ENCODE data around the gene ERCC4.

DNA sequence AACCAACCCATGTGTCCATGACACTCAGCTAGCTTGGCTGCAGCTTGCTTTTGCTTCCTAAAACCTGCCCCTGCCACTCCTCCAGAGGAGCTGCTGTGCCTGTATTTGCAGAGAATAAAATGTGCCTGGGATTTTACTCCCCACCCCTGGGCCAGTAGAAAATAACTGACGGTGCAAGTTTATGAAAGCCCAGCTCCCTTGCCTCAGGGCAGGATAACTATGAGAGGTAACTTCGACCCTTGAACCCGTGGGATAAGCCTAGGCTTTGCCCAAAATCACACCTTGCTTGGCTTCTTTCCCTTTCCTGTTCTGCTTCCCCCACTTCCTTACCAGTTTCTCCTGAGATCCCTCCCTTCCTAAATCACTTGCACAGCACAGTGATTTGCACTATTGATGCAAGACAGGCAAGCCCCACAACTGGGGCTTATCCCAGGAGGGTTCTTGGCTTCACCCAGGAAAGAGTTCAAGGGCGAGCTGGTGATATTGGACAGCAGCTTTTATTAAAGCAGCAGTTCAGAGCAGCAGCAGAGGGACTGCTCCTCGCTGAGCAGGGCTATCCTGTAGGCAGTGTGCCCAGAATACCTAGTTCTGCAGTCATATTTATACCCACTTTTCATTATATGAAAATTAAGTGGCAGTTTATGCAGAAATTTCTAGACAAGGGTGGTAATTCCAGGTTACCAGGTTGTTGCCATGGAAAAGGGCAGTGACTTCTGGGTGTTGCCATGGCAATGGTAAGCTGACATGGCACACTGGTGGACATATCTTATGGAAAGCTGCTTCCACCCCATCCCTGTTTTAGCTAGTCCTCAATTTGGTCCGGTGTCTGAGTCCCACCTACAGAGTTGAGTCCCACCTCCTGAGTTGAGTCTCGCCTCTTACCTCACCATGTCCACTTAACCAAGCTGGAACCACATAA is 6.3 kb upstream of the ERCC4 start:
- TF ChIP-seq SP4 (IDR thresholded peaks at IDR 0.05; ENCODE audit: low read length) (no peak), RFX5 (IDR thresholded peaks at IDR 0.05; ENCODE audit: borderline replicate concordance, low read depth, low read length) (no peak), POLR2A (IDR thresholded peaks at IDR 0.05; ENCODE audit: control extremely low read depth in 1 of 2, low read depth in 2 of 2, low read length in 2 of 2) (no peak)
